Measurements from ENCODE around the gene C19orf81.

DNA sequence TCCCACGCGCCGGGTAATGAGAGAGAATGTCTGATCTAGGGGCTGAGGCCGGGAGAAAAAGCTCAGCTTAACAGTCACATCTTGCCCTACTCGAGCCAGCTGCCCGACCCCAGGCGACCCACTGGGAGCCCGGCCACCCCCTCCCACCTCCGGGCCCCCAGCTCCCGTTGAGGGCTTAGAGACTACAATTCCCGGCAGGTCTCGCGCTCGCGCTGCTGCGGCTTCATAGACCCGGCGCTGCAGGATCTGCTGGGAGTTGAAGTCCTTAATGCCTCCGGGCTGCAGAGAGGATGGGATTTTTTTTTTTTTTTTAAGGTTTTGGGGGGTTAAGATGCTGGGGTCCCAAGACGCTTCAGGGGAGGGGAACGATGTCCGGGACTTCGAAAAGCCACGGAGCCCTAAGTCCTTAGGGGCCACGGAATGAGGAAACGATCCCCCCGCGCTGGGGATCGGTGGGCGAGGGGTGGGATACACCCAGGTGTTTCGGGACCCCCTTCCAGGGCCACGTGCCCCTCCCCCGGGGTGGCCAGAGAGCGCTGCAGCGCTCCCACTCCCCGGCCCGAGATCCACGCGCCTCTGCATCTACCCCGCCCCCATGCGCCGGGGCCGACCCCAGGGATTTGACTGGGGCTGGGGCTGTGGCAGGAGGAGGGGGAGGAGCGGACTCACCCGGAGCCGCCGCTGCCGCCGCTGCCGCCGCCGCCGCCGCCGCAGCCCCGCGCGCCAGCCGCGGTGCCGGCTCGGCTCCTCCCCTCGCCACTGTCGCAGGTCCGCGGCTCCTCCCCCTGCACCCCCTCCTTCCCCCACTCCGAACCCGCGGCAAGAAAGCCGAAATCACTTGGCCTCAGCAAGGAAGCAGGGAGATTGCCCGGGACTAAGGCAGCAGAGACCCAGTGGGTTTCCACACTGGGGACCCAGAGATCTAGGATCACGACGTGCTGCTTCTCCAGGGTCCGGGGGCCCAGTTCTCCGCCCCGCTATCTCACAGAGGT, 9.8 kb upstream of the C19orf81 start, which contains the start of gene SYT3:
- TF ChIP-seq, protein P1, sequence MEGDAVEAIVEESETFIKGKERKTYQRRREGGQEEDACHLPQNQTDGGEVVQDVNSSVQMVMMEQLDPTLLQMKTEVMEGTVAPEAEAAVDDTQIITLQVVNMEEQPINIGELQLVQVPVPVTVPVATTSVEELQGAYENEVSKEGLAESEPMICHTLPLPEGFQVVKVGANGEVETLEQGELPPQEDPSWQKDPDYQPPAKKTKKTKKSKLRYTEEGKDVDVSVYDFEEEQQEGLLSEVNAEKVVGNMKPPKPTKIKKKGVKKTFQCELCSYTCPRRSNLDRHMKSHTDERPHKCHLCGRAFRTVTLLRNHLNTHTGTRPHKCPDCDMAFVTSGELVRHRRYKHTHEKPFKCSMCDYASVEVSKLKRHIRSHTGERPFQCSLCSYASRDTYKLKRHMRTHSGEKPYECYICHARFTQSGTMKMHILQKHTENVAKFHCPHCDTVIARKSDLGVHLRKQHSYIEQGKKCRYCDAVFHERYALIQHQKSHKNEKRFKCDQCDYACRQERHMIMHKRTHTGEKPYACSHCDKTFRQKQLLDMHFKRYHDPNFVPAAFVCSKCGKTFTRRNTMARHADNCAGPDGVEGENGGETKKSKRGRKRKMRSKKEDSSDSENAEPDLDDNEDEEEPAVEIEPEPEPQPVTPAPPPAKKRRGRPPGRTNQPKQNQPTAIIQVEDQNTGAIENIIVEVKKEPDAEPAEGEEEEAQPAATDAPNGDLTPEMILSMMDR (IDR thresholded peaks at IDR 0.05): no peak
- no peak for TF ChIP-seq POLR2AphosphoS5 (IDR thresholded peaks at IDR 0.05)

Data from sigmoid colon (tissue), 4 donors.